MM.1S (cell line): ENCODE data around the gene CUL2.
A peak's percentile ranks its signal among the peaks of the same experiment; 100 is the strongest.

ENCODE experiments used
- DNase-seq: peaks from one replicate; pipeline ENCODE4 v3.0.0-alpha.2; 2015
- H2AFZ ChIP-seq: fragments of 300-600 bp; sonication (generic); 2 replicates; pipeline ENCODE4 v1.6.0; 2016; ENCODE audit warnings: antibody characterized with exemption, low read length
- H3F3A ChIP-seq: fragments of 300-600 bp; sonication (generic); 2 replicates; pipeline ENCODE4 v1.6.1; 2016; ENCODE audit warnings: mild to moderate bottlenecking, antibody characterized with exemption, low read length, moderate library complexity, mixed read lengths; ENCODE audit not compliant: insufficient read depth
- H3K27ac ChIP-seq: fragments of 300-600 bp; sonication (generic); 2 replicates; pipeline ENCODE4 v1.5.1; 2016; ENCODE audit warnings: mild to moderate bottlenecking, low read length
- H3K27me3 ChIP-seq: fragments of 300-600 bp; sonication (generic); replicated peaks from 2 replicates; pipeline ENCODE4 v1.6.0; 2016; ENCODE audit warnings: low read length; ENCODE audit not compliant: insufficient read depth
- H3K36me3 ChIP-seq: fragments of 300-600 bp; sonication (generic); replicated peaks from 2 replicates; pipeline ENCODE4 v1.6.1; 2016; ENCODE audit warnings: mild to moderate bottlenecking, low read length, mixed read lengths; ENCODE audit not compliant: insufficient read depth
- H3K4me1 ChIP-seq: fragments of 300-600 bp; sonication (generic); 2 replicates; pipeline ENCODE4 v1.6.1; 2016; ENCODE audit warnings: low read length, mixed read lengths
- H3K4me2 ChIP-seq: fragments of 300-600 bp; sonication (generic); 2 replicates; pipeline ENCODE4 v1.6.0; 2016; ENCODE audit warnings: low read depth, low read length
- H3K4me3 ChIP-seq: fragments of 300-600 bp; sonication (generic); 2 replicates; pipeline ENCODE4 v1.5.1; 2016; ENCODE audit warnings: low read length, mixed read lengths
- H3K79me2 ChIP-seq: fragments of 300-600 bp; sonication (generic); 2 replicates; pipeline ENCODE4 v1.6.1; 2016; ENCODE audit warnings: mixed run types, low read length, mixed read lengths
- H3K9ac ChIP-seq: fragments of 300-600 bp; sonication (generic); 2 replicates; pipeline ENCODE4 v1.6.1; 2016; ENCODE audit warnings: low read length, mixed read lengths
- H3K9me2 ChIP-seq: fragments of 300-600 bp; sonication (generic); replicated peaks from 2 replicates; pipeline ENCODE4 v1.6.1; 2016; ENCODE audit warnings: mild to moderate bottlenecking, low read length, mixed read lengths; ENCODE audit not compliant: insufficient read depth
- H3K9me3 ChIP-seq: fragments of 300-600 bp; sonication (generic); replicated peaks from 2 replicates; pipeline ENCODE4 v1.6.1; 2016; ENCODE audit warnings: mild to moderate bottlenecking, low read length, mixed read lengths; ENCODE audit not compliant: insufficient read depth
- H4K20me1 ChIP-seq: fragments of 300-600 bp; sonication (generic); 2 replicates; pipeline ENCODE4 v1.6.1; 2016; ENCODE audit warnings: mild to moderate bottlenecking, low read length, moderate library complexity, mixed read lengths; ENCODE audit not compliant: insufficient read depth
- EZH2 ChIP-seq: fragments of 300-600 bp; sonication (generic); optimal IDR thresholded peaks from 2 replicates; pipeline ENCODE3; 2017; ENCODE audit warnings: low read depth, mild to moderate bottlenecking, antibody characterized with exemption, low read length, mixed read lengths
- EZH2phosphoT487 ChIP-seq: fragments of 300-600 bp; sonication (generic); IDR thresholded peaks from 2 replicates; pipeline ENCODE4 v1.6.1; 2018; ENCODE audit warnings: antibody characterized with exemption, low read length
- TF ChIP-seq, protein P1 (sequence below): fragments of 300-600 bp; sonication (generic); IDR thresholded peaks from 2 replicates; pipeline ENCODE4 v1.5.1; 2016; ENCODE audit warnings: antibody characterized with exemption, low read length, mixed read lengths

The CUL2 gene

DNA sequence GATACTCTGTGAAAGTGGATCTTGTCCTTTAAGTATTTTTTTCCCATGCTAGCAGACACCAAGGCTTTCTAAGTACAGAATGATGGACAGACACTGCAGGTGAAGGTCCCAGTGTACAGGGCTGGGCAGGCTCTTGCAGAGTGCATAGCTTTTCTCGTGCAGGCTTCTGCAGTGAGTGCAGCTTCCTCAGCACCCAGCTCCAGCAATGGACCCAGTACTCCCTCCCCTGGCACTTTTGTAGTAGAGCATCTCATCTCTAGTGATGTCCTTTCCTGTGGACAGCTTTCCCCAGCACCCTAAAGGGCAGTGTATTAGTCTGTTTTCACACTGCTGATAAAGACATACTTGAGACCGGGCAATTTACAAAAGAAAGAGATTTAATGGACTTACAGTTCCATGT, 104.3 kb downstream of the CUL2 start:
- TF ChIP-seq EZH2 (no peak), EZH2phosphoT487 (no peak)
- TF ChIP-seq, protein P1, sequence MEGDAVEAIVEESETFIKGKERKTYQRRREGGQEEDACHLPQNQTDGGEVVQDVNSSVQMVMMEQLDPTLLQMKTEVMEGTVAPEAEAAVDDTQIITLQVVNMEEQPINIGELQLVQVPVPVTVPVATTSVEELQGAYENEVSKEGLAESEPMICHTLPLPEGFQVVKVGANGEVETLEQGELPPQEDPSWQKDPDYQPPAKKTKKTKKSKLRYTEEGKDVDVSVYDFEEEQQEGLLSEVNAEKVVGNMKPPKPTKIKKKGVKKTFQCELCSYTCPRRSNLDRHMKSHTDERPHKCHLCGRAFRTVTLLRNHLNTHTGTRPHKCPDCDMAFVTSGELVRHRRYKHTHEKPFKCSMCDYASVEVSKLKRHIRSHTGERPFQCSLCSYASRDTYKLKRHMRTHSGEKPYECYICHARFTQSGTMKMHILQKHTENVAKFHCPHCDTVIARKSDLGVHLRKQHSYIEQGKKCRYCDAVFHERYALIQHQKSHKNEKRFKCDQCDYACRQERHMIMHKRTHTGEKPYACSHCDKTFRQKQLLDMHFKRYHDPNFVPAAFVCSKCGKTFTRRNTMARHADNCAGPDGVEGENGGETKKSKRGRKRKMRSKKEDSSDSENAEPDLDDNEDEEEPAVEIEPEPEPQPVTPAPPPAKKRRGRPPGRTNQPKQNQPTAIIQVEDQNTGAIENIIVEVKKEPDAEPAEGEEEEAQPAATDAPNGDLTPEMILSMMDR, result peak; percentile 66
- H3K79me2 ChIP-seq, result no peaks in the 10 kb centered on the region
- H3K9me2 ChIP-seq, result no peaks in the 10 kb centered on the region
- no peak overlapping the region for H3K9ac ChIP-seq
- H3K27ac ChIP-seq, result no peak overlapping the region
- H4K20me1 ChIP-seq, result no peaks in the 10 kb centered on the region
- no peaks in the 10 kb centered on the region for H3F3A ChIP-seq
- DNase-seq, result peak; percentile 72
- no peak overlapping the region for H3K4me2 ChIP-seq
- no peaks in the 10 kb centered on the region for H3K9me3 ChIP-seq
- H3K36me3 ChIP-seq, result no peaks in the 10 kb centered on the region
- H3K27me3 ChIP-seq, result no peaks in the 10 kb centered on the region
- no peaks in the 10 kb centered on the region for H3K4me1 ChIP-seq
- H3K4me3 ChIP-seq, result no peak overlapping the region
- H2AFZ ChIP-seq, result no peak overlapping the region

DNA sequence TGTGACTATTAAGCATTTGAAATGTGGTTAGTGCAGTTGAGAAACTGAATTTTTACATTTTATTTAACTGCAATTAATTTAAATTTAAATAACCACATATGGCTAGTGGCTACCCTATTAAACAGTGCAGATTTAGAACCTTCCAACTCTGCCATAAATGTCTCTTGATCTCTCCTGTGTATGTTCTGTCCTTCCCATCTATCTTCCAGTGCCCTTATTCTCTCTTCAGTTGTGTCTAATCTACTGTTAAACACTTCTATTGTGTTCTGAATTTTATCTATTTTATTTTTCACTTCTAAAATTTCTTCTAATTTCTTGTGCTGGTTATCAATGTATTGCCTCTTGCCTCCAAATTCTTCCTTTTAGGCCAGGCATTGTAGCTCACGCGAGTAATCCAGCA, 105.0 kb downstream of the CUL2 start:
- H3K4me1 ChIP-seq, result no peaks in the 10 kb centered on the region

DNA sequence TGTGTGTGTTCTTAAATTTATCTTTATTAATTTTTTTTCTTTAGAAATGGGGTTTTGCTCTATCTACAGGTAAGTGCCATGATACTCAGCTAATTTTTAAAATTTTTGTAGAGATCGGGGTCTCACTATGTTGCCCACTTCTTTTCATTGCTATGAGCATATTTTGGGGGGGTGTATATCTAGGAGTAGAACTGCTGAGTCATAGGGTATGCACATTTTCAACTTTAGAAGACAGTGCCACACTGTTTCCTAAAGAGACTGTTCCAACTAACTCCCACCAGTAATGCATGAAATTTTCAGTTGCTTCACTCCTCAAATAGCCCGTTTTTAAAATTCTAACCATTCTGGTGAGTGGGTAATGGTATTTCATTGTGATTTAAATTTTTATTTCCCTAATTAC, 108.3 kb downstream of the CUL2 start:
- Histone ChIP-seq H4K20me1 (no peaks in the 10 kb centered on the region), H3K9ac (no peak overlapping the region), H3K4me3 (no peak overlapping the region), H2AFZ (no peak overlapping the region), H3F3A (no peaks in the 10 kb centered on the region), H3K4me1 (no peaks in the 10 kb centered on the region), H3K9me2 (no peaks in the 10 kb centered on the region), H3K27ac (no peak overlapping the region), H3K27me3 (no peaks in the 10 kb centered on the region), H3K4me2 (no peak overlapping the region), H3K36me3 (no peaks in the 10 kb centered on the region), H3K79me2 (no peaks in the 10 kb centered on the region), H3K9me3 (no peaks in the 10 kb centered on the region)
- TF ChIP-seq EZH2, result no peak
- TF ChIP-seq, protein P1, result no peak
- no peak for TF ChIP-seq EZH2phosphoT487
- no peak for DNase-seq

More for the DNA sequence above, 105.0 kb downstream of the CUL2 start:
- Histone ChIP-seq H3K4me3 (no peak overlapping the region), H3K27ac (no peak overlapping the region), H3K36me3 (no peaks in the 10 kb centered on the region), H3K27me3 (no peaks in the 10 kb centered on the region), H3K4me2 (no peak overlapping the region), H3K9ac (no peak overlapping the region), H3K9me2 (no peaks in the 10 kb centered on the region), H4K20me1 (no peaks in the 10 kb centered on the region), H3K79me2 (no peaks in the 10 kb centered on the region), H3K9me3 (no peaks in the 10 kb centered on the region), H2AFZ (no peak overlapping the region), H3F3A (no peaks in the 10 kb centered on the region)
- TF ChIP-seq, protein P1, result no peak
- TF ChIP-seq EZH2phosphoT487, result no peak
- TF ChIP-seq EZH2, result no peak
- DNase-seq, result no peak
